HepG2 (cell line): ENCODE data around the gene TOX2. TPM values are rescaled to one million over a fixed set of nuclear protein-coding genes. Genes with fewer than 3 reads are reported as not detected.

Source experiments
- ATAC-seq: fragments of 200-7000 bp; cut with Tn5 transposase; 3 replicates; pipeline ENCODE4 v1.9.1; 2020; ENCODE audit warnings: mild to moderate bottlenecking, moderate library complexity
- BruUV-seq: library from RNA; stranded (reverse); fragments of 400-500 nt; replicated peaks from 2 replicates; lab custom pipeline; 2021; lab: Mats Ljungman, UMichigan
- CTCF ChIA-PET: fragments of 300-600 bp; formaldehyde crosslinking; extraction: SDS; loops from one replicate; lab custom pipeline; 2021; ENCODE audit warnings: low total read pairs, inconsistent platforms, low intra/inter-chr PET ratio; lab: Yijun Ruan, JAX
- POLR2A ChIA-PET: fragments of 350-600 bp; sonication (Branson Sonifier 250); formaldehyde crosslinking; loops from one replicate; lab custom pipeline; 2020; ENCODE audit warnings: antibody characterized with exemption, inconsistent platforms; lab: Yijun Ruan, JAX
- DNase-seq: peaks from one replicate; pipeline ENCODE4 v3.0.0-alpha.2; 2015; ENCODE audit warnings: low spot score
- FAIRE-seq: peaks from 3 replicates; lab custom pipeline; 2011; peaks lifted over from hg19 to GRCh38; lab: Jason Lieb, UNC
- H2AFZ ChIP-seq: one replicate; pipeline ENCODE4 v1.6.1; 2011; ENCODE audit warnings: low read length, inconsistent platforms
- H3K27ac ChIP-seq: fragments of 300-600 bp; 3 replicates; pipeline ENCODE4 v1.8.0; 2011; ENCODE audit warnings: mixed run types, mild to moderate bottlenecking, mixed read lengths, low read length, inconsistent platforms; ENCODE audit not compliant: insufficient read depth; ENCODE audit errors: extremely low read length
- H3K27me3 ChIP-seq, 2 experiments: fragments of 200-600 bp in 1 of 2; 2 replicates in 1 of 2; 3 replicates in 1 of 2; pipeline versions ENCODE4 v1.6.0 to v1.8.0; 2011; ENCODE audit warnings: low read length in 2 of 2, mild to moderate bottlenecking in 2 of 2, moderate library complexity in 2 of 2, inconsistent platforms in 1 of 2; ENCODE audit not compliant: insufficient read depth in 2 of 2, control insufficient read depth in 1 of 2
- H3K36me3 ChIP-seq, 2 experiments: fragments of 200-600 bp in 1 of 2; replicated peaks in 1 of 2; 2 replicates in 1 of 2; 3 replicates in 1 of 2; pipeline versions ENCODE4 v1.5.1 to v1.8.0; 2011; ENCODE audit warnings: low read length in 2 of 2, inconsistent platforms in 1 of 2; ENCODE audit not compliant: insufficient read depth in 2 of 2, control insufficient read depth in 1 of 2
- H3K4me1 ChIP-seq: 2 replicates; pipeline ENCODE4 v1.5.1; 2012; ENCODE audit warnings: low read length, inconsistent platforms; ENCODE audit not compliant: insufficient read depth
- H3K4me2 ChIP-seq: 2 replicates; pipeline ENCODE4 v1.6.0; 2011; ENCODE audit warnings: low read depth, low read length, inconsistent platforms
- H3K4me3 ChIP-seq, 3 experiments: fragments of 200-600 bp in 1 of 3; sonication (generic), shearing (Covaris generic) in 1 of 3; replicated peaks in 1 of 3; 2 replicates each; pipeline ENCODE4 v1.5.1; 2011 to 2016; ENCODE audit warnings: low read length in 3 of 3, inconsistent platforms in 2 of 3, low read depth in 2 of 3, mild to moderate bottlenecking in 2 of 3, control low read depth in 1 of 3, mixed read lengths in 1 of 3; ENCODE audit not compliant: insufficient read depth in 1 of 3
- H3K79me2 ChIP-seq: one replicate; pipeline ENCODE4 v1.6.1; 2011; ENCODE audit warnings: low read length, inconsistent platforms; ENCODE audit not compliant: insufficient read depth
- H3K9ac ChIP-seq: 2 replicates; pipeline ENCODE4 v1.6.0; 2011; ENCODE audit warnings: mild to moderate bottlenecking, low read depth, low read length, inconsistent platforms; ENCODE audit not compliant: insufficient read depth
- H3K9me3 ChIP-seq: 2 replicates; pipeline ENCODE4 v1.5.1; 2012; ENCODE audit warnings: mild to moderate bottlenecking, low read length
- H4K20me1 ChIP-seq: 2 replicates; pipeline ENCODE4 v1.6.0; 2011; ENCODE audit warnings: inconsistent platforms, mild to moderate bottlenecking, low read length, moderate library complexity; ENCODE audit not compliant: insufficient read depth
- JARID2 ChIP-seq: sonication (generic); formaldehyde crosslinking; IDR thresholded peaks from 2 replicates; pipeline ENCODE4 v1.8.1; 2023; ENCODE audit warnings: missing genetic modification reagents, inconsistent platforms; ENCODE audit not compliant: insufficient replicate concordance
- ZFP62 ChIP-seq: sonication (generic); formaldehyde crosslinking; IDR thresholded peaks from 2 replicates; pipeline ENCODE4 v1.4.0; 2020; ENCODE audit warnings: missing genetic modification reagents
- ZKSCAN1 ChIP-seq: fragments of 150-350 bp; IDR thresholded peaks from 2 replicates; pipeline ENCODE4 v1.6.1; 2014; ENCODE audit warnings: low read length
- ZMYM2 ChIP-seq: sonication (generic); formaldehyde crosslinking; IDR thresholded peaks from 2 replicates; pipeline ENCODE4 v1.8.0; 2022; ENCODE audit warnings: mild to moderate bottlenecking, missing genetic modification reagents
- WGBS: methylation state at CpG from one replicate; pipeline ENCODE4 v1.1.6; 2017; ENCODE audit warnings: low lambda C conversion rate; 5-methylcytosine and 5-hydroxymethylcytosine counted together
- in situ Hi-C: cut with HindIII; loops from 2 replicates; pipeline ENCODE4 v1.10.0; 2017; ENCODE audit warnings: low pct_unique_long_range_greater_than_20kb; ENCODE audit not compliant: extremely low pct_ligation_motif_present
- intact Hi-C: fragments of 100-400 bp; cut with micrococcal nuclease; formaldehyde crosslinking; loops from one replicate; pipeline ENCODE4 v1.10.0; 2022; ENCODE audit not compliant: unreplicated experiment
- polyA plus RNA-seq, 8 experiments: library from polyadenylated mRNA; depleted of rRNA in 3 of 8; stranded (reverse) in 7 of 8; unstranded in 1 of 8; fragments of >200 nt; fragmentation: Illumina TruSeq in 4 of 8; extraction: Trizol in 4 of 8; gene quantifications; 2 replicates each; pipeline versions ENCODE4 v1.2.1 to v1.2.3, GENCODE V29; 2011 to 2016; ENCODE audit warnings: low read depth in 4 of 8, missing spikeins in 1 of 8, mixed read lengths in 1 of 8; ENCODE audit not compliant: insufficient read depth in 1 of 8
- total RNA-seq, 5 experiments: library from RNA; depleted of rRNA; stranded (reverse); fragments of >200 nt; fragmentation: Illumina TruSeq; extraction: Trizol; gene quantifications; 2 replicates each; pipeline ENCODE4 v1.2.3, GENCODE V29; 2016; ENCODE audit warnings: low read depth in 1 of 5
- TF ChIP-seq, protein P1 (sequence below): IDR thresholded peaks from 2 replicates; pipeline ENCODE4 v1.6.1; 2012; ENCODE audit warnings: low read depth, low read length, improper control_type of control experiment

TOX2 gene
- total and polyA plus RNA-seq, 2 of the 13 experiments (the other 11 are each of a cell fraction or from before 2014, with no cell fraction given) = not detected

DNA sequence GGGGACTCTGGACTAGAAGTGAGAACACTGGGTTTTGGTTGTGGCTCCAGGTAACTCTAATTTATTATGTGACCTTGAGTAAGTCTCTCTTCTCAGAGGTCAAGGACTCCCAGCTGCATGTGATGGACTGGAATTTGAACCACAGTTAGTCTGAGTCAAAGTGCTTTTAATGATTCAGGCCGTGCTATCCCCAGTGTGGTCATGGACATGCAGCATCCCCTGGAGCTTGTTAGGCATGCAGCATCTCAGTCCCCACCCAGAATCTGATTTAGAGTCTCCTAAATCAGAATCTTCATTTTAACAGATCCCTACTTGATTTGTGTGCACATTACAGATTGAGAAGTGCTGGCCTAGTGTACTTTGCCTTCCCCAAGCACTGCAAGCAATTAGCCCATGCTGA, 74.2 kb downstream of the TOX2 start:
- BruUV-seq = no TSS peak
- DNase-seq = no peak
- no peak overlapping the region for H2AFZ ChIP-seq
- no peaks in the 10 kb centered on the region for H3K4me1 ChIP-seq
- no peaks in the 10 kb centered on the region for H3K79me2 ChIP-seq
- 0 out of 2 replicates have a peak, but pooled peaks cover 3% of the 10 kb centered on the region for H3K9me3 ChIP-seq
- intact Hi-C loops = no loop called here
- POLR2A ChIA-PET = no interaction called here
- H4K20me1 ChIP-seq = no peaks in the 10 kb centered on the region
- no peak overlapping the region for H3K9ac ChIP-seq
- in situ Hi-C loops = no loop called here
- no peak overlapping the region for H3K4me2 ChIP-seq
- no peak overlapping the region for H3K27ac ChIP-seq
- TF ChIP-seq JARID2 (CRISPR knock-in tag) = no peak
- TF ChIP-seq, protein P1, sequence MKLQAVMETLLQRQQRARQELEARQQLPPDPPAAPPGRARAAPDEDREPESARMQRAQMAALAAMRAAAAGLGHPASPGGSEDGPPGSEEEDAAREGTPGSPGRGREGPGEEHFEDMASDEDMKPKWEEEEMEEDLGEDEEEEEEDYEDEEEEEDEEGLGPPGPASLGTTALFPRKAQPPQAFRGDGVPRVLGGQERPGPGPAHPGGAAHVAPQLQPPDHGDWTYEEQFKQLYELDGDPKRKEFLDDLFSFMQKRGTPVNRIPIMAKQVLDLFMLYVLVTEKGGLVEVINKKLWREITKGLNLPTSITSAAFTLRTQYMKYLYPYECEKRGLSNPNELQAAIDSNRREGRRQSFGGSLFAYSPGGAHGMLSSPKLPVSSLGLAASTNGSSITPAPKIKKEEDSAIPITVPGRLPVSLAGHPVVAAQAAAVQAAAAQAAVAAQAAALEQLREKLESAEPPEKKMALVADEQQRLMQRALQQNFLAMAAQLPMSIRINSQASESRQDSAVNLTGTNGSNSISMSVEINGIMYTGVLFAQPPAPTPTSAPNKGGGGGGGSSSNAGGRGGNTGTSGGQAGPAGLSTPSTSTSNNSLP = no peak
- TF ChIP-seq ZMYM2 = no peak
- FAIRE-seq = no peak
- peaks cover 2 to 6% of the 10 kb centered on the region in 2 experiments; a peak in 4 of 5 replicates for H3K27me3 ChIP-seq
- WGBS = 8% methylated on average over 1 of the region's 1 CpG
- CTCF ChIA-PET = no interaction called here
- H3K36me3 ChIP-seq = no peaks in the 10 kb centered on the region
- ATAC-seq = no peak
- H3K4me3 ChIP-seq = no peak overlapping the region

DNA sequence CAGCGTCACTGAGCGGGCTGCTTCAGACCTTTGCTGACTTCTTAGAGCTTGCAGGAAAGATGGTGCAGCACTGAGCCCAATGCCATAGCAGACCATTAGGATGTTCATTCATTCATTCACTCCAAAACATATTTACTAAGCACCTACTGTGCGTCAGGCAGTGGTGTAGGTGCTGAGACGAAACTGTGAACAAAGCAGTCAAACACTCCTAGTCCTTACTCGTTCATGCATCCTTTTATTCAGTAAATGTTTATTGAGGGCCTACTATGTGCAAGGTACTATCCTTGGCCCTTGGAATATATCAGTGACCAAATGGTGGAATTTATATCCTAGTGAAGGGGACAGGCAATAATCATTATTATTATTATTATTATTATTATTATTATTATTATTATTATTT, 76.6 kb downstream of the TOX2 start:
- ATAC-seq = no peak
- H3K4me3 ChIP-seq = no peak overlapping the region
- POLR2A ChIA-PET = no interaction called here
- BruUV-seq = no TSS peak
- TF ChIP-seq ZKSCAN1 = peak; percentile 80
- TF ChIP-seq ZFP62 (CRISPR knock-in tag) = no peak
- TF ChIP-seq, all 625 proteins: peak for 1
- Histone ChIP-seq H3K9me3 (0 out of 2 replicates have a peak, but pooled peaks cover 3% of the 10 kb centered on the region), H3K27ac (no peak overlapping the region), H2AFZ (no peak overlapping the region), H4K20me1 (no peaks in the 10 kb centered on the region), H3K9ac (no peak overlapping the region), H3K36me3 (no peaks in the 10 kb centered on the region), H3K4me1 (no peaks in the 10 kb centered on the region), H3K4me2 (no peak overlapping the region), H3K27me3 (peaks cover 2 to 4% of the 10 kb centered on the region in 2 experiments; a peak in 3 of 5 replicates), H3K79me2 (no peaks in the 10 kb centered on the region)
- CTCF ChIA-PET = no interaction called here
- no peak for FAIRE-seq
- intact Hi-C loops (no loop called here), in situ Hi-C loops (no loop called here)
- no peak for DNase-seq
- 48% methylated on average over 5 of the region's 5 CpGs for WGBS
